ENCODE data around the gene FADS3. TPM values are rescaled to one million over a fixed set of nuclear protein-coding genes. Genes with fewer than 3 reads are reported as not detected.

FADS3 gene
- polyA plus RNA-seq, 5 donors, result 7.6 to 17.9 (median 11.1) TPM

GRCh38 chr11:61880454-61880853 is 10.9 kb downstream of the FADS3 start:
- DNase-seq, result no peak

GRCh38 chr11:61880031-61880430 is 11.3 kb downstream of the FADS3 start:
- no peak for DNase-seq

GRCh38 chr11:61879152-61879551 is 12.2 kb downstream of the FADS3 start:
- no peak for DNase-seq

- DNase-seq, result no peak
Measured at GRCh38 chr11:61875698-61876097, 15.6 kb downstream of the FADS3 start.

GRCh38 chr11:61874853-61875252 is 16.5 kb downstream of the FADS3 start:
- no peak for DNase-seq

- no peak for DNase-seq
Measured at GRCh38 chr11:61874377-61874809, 17.0 kb downstream of the FADS3 start.

- DNase-seq, result no peak
Measured at GRCh38 chr11:61873588-61874376, 17.6 kb downstream of the FADS3 start.

GRCh38 chr11:61872935-61873565 is 18.3 kb downstream of the FADS3 start:
- DNase-seq, result no peak

GRCh38 chr11:61871158-61871597 is 20.2 kb downstream of the FADS3 start:
- DNase-seq, result peak; percentile 57 to 62

- DNase-seq, result no peak
Measured at GRCh38 chr11:61870541-61871031, 20.8 kb downstream of the FADS3 start.

GRCh38 chr11:61869708-61870451 is 21.5 kb downstream of the FADS3 start:
- DNase-seq, result no peak

- no peak for DNase-seq
Measured at GRCh38 chr11:61869429-61869707, 22.0 kb downstream of the FADS3 start.

GRCh38 chr11:61868571-61869428 is 22.5 kb downstream of the FADS3 start:
- DNase-seq, result no peak

GRCh38 chr11:61866958-61867343 is 24.4 kb downstream of the FADS3 start:
- DNase-seq, result no peak

- DNase-seq, result no peak
Measured at GRCh38 chr11:61866231-61866957, 25.0 kb downstream of the FADS3 start.

- DNase-seq, result no peak
Measured at GRCh38 chr11:61864814-61865775, 26.2 kb downstream of the FADS3 start.

GRCh38 chr11:61863548-61864081 is 27.7 kb downstream of the FADS3 start:
- no peak for DNase-seq

GRCh38 chr11:61862714-61863547 is 28.4 kb downstream of the FADS3 start:
- DNase-seq, result no peak

GRCh38 chr11:61861634-61862033 is 29.7 kb downstream of the FADS3 start:
- DNase-seq, result no peak

All from right lung (tissue), 5 donors.